OCI-M1 (cell line): ENCODE data around the gene ATP5F1B.

Source experiments
- DNase-seq: peaks from one replicate; lab custom pipeline; 2025; lab: John Stamatoyannopoulos, UW

Gene ATP5F1B

GRCh38 chr12:56616244-56616643 is 29.5 kb downstream of the ATP5F1B start:
- DNase-seq, result no peak

GRCh38 chr12:56614627-56615026 is 31.2 kb downstream of the ATP5F1B start:
- no peak for DNase-seq

- DNase-seq, result no peak
Observed at GRCh38 chr12:56604355-56604754, 41.4 kb downstream of the ATP5F1B start.

GRCh38 chr12:56602239-56602638 is 43.5 kb downstream of the ATP5F1B start:
- no peak for DNase-seq

- DNase-seq, result peak; percentile 26
Observed at GRCh38 chr12:56601503-56601902, 44.3 kb downstream of the ATP5F1B start.

- DNase-seq, result no peak
Observed at GRCh38 chr12:56600753-56601152, 45.0 kb downstream of the ATP5F1B start.

- no peak for DNase-seq
Observed at GRCh38 chr12:56599797-56600196, 46.0 kb downstream of the ATP5F1B start.

- no peak for DNase-seq
Observed at GRCh38 chr12:56599041-56599440, 46.7 kb downstream of the ATP5F1B start.

GRCh38 chr12:56596815-56597214 is 49.0 kb downstream of the ATP5F1B start:
- DNase-seq, result no peak

- peak; percentile 76 for DNase-seq
Observed at GRCh38 chr12:56593909-56594621, 51.7 kb downstream of the ATP5F1B start.

- no peak for DNase-seq
Observed at GRCh38 chr12:56591961-56592360, 53.8 kb downstream of the ATP5F1B start.

- no peak for DNase-seq
Observed at GRCh38 chr12:56591126-56591525, 54.7 kb downstream of the ATP5F1B start.

GRCh38 chr12:56590237-56590830 is 55.5 kb downstream of the ATP5F1B start:
- peak; percentile 77 for DNase-seq

- no peak for DNase-seq
Observed at GRCh38 chr12:56589783-56590182, 56.0 kb downstream of the ATP5F1B start.
